IMR-90 (cell line): ENCODE measurements around the gene ATIC. TPM values are rescaled to one million over a fixed set of nuclear protein-coding genes. Genes with fewer than 3 reads are reported as not detected.

Source experiments
- ATAC-seq: fragments of 200-7000 bp; cut with Tn5 transposase; 2 replicates; pipeline ENCODE4 v1.9.1; 2020; ENCODE audit warnings: low read depth, mild to moderate bottlenecking, moderate library complexity
- BruUV-seq: library from RNA; stranded (reverse); fragments of 400-500 nt; replicated peaks from 2 replicates; lab custom pipeline; 2021; lab: Mats Ljungman, UMichigan
- CTCF ChIA-PET: fragments of 300-600 bp; formaldehyde crosslinking; extraction: SDS; loops from one replicate; lab custom pipeline; 2021; ENCODE audit warnings: antibody characterized with exemption; lab: Yijun Ruan, JAX
- POLR2A ChIA-PET: fragments of 300-600 bp; sonication (Branson Sonifier 250); formaldehyde crosslinking; loops from one replicate; lab custom pipeline; 2022; ENCODE audit warnings: antibody characterized with exemption; ENCODE audit not compliant: unreplicated experiment; lab: Charles Lee
- DNase-seq: peaks from one replicate; pipeline ENCODE4 v3.0.0; 2013
- H2AFZ ChIP-seq: replicated peaks from 2 replicates; pipeline ENCODE3; 2013; ENCODE audit warnings: low read length, mild to moderate bottlenecking; ENCODE audit not compliant: poor library complexity
- H2AK5ac ChIP-seq: 2 replicates; pipeline ENCODE4 v1.6.1; 2013; ENCODE audit warnings: low read depth, low read length, inconsistent platforms
- H2AK9ac ChIP-seq: replicated peaks from 2 replicates; pipeline ENCODE3; 2013; ENCODE audit warnings: mild to moderate bottlenecking, low read depth, low read length, moderate library complexity; ENCODE audit not compliant: poor library complexity
- H2BK120ac ChIP-seq: 2 replicates; pipeline ENCODE4 v1.6.1; 2013; ENCODE audit warnings: low read depth, low read length, inconsistent platforms
- H2BK15ac ChIP-seq: 3 replicates; pipeline ENCODE4 v1.6.1; 2013; ENCODE audit warnings: low read depth, low read length, inconsistent platforms
- H2BK20ac ChIP-seq: 2 replicates; pipeline ENCODE4 v1.6.1; 2013; ENCODE audit warnings: low read depth, mild to moderate bottlenecking, inconsistent platforms, low read length, moderate library complexity
- H2BK5ac ChIP-seq: 2 replicates; pipeline ENCODE4 v1.6.1; 2013; ENCODE audit warnings: mild to moderate bottlenecking, low read depth, low read length, inconsistent platforms; ENCODE audit not compliant: poor library complexity, severe bottlenecking
- H3K14ac ChIP-seq: replicated peaks from 2 replicates; pipeline ENCODE4 v1.6.1; 2013; ENCODE audit warnings: low read depth, low read length, inconsistent platforms
- H3K18ac ChIP-seq: 2 replicates; pipeline ENCODE4 v1.6.1; 2013; ENCODE audit warnings: low read depth, low read length, control low read depth
- H3K23ac ChIP-seq: 2 replicates; pipeline ENCODE4 v1.6.1; 2013; ENCODE audit warnings: low read depth, low read length, inconsistent platforms
- H3K27ac ChIP-seq: 2 replicates; pipeline ENCODE4 v1.5.1; 2013; ENCODE audit warnings: mild to moderate bottlenecking, control low read depth, low read length; ENCODE audit not compliant: insufficient read depth
- H3K27me3 ChIP-seq: 2 replicates; pipeline ENCODE4 v1.6.1; 2013; ENCODE audit warnings: low read length; ENCODE audit not compliant: control insufficient read depth, insufficient read depth
- H3K36me3 ChIP-seq: 2 replicates; pipeline ENCODE4 v1.6.1; 2013; ENCODE audit warnings: low read length, mixed read lengths; ENCODE audit not compliant: control insufficient read depth, insufficient read depth
- H3K4ac ChIP-seq: 2 replicates; pipeline ENCODE4 v1.6.1; 2013; ENCODE audit warnings: low read depth, low read length, inconsistent platforms
- H3K4me1 ChIP-seq: 2 replicates; pipeline ENCODE4 v1.6.1; 2013; ENCODE audit warnings: low read length, mixed read lengths; ENCODE audit not compliant: control insufficient read depth, insufficient read depth
- H3K4me2 ChIP-seq: 2 replicates; pipeline ENCODE4 v1.6.1; 2013; ENCODE audit warnings: low read depth, mild to moderate bottlenecking, control low read depth, low read length, moderate library complexity
- H3K4me3 ChIP-seq: 2 replicates; pipeline ENCODE4 v1.5.1; 2013; ENCODE audit warnings: low read depth, mild to moderate bottlenecking, control low read depth, low read length, moderate library complexity; ENCODE audit not compliant: insufficient read depth
- H3K56ac ChIP-seq: 2 replicates; pipeline ENCODE4 v1.6.1; 2013; ENCODE audit warnings: low read length, inconsistent platforms; ENCODE audit not compliant: insufficient read depth; ENCODE audit errors: extremely low read depth
- H3K79me1 ChIP-seq, 2 experiments: 2 replicates each; pipeline ENCODE4 v1.6.1; 2013; ENCODE audit warnings: low read length in 2 of 2, inconsistent platforms in 1 of 2, low read depth in 1 of 2
- H3K9ac ChIP-seq: 2 replicates; pipeline ENCODE4 v1.6.1; 2013; ENCODE audit warnings: low read depth, low read length, control low read depth
- H3K9me1 ChIP-seq: 2 replicates; pipeline ENCODE4 v1.6.1; 2013; ENCODE audit warnings: low read length, inconsistent platforms; ENCODE audit not compliant: insufficient read depth
- H3K9me3 ChIP-seq: 2 replicates; pipeline ENCODE4 v1.6.1; 2013; ENCODE audit warnings: low read length; ENCODE audit not compliant: control insufficient read depth, insufficient read depth
- H4K20me1 ChIP-seq: 2 replicates; pipeline ENCODE4 v1.6.1; 2013; ENCODE audit warnings: low read length, inconsistent platforms; ENCODE audit not compliant: insufficient read depth
- H4K5ac ChIP-seq: 2 replicates; pipeline ENCODE4 v1.6.1; 2013; ENCODE audit warnings: mild to moderate bottlenecking, low read depth, low read length, control low read depth
- H4K8ac ChIP-seq, 2 experiments: 2 replicates each; pipeline ENCODE4 v1.6.1; 2013; ENCODE audit warnings: low read depth in 2 of 2, low read length in 2 of 2, control low read depth in 1 of 2, inconsistent platforms in 1 of 2
- H4K91ac ChIP-seq: 2 replicates; pipeline ENCODE4 v1.6.1; 2013; ENCODE audit warnings: low read depth, low read length, inconsistent platforms; ENCODE audit not compliant: insufficient read depth
- BHLHE40 ChIP-seq: fragments of 150-350 bp; IDR thresholded peaks from 2 replicates; pipeline ENCODE4 v1.6.1; 2016; ENCODE audit warnings: mild to moderate bottlenecking, low read depth, low read length
- CHD1 ChIP-seq: IDR thresholded peaks from 2 replicates; pipeline ENCODE4 v1.6.1; 2012; ENCODE audit warnings: low read depth, low read length, improper control_type of control experiment
- RFX5 ChIP-seq: IDR thresholded peaks from 2 replicates; pipeline ENCODE4 v1.8.0; 2012; ENCODE audit warnings: low read depth, mild to moderate bottlenecking, low read length, moderate library complexity
- WGBS, 2 experiments: methylation state at CpG; one replicate each; pipeline versions ENCODE4 v1.1.5 to v1.1.7; 2013; ENCODE audit warnings: missing lambda C conversion rate in 2 of 2; ENCODE audit not compliant: insufficient read length in 1 of 2; ENCODE audit errors: extremely low coverage in 2 of 2; 5-methylcytosine and 5-hydroxymethylcytosine counted together
- dilution Hi-C: fragments of 300-500 bp; cut with HindIII; formaldehyde crosslinking; loops from one replicate; pipeline ENCODE4 v1.14.3; 2018; ENCODE audit warnings: low sequenced_read_pairs; ENCODE audit not compliant: unreplicated experiment
- in situ Hi-C: fragments of 300-500 bp; cut with MboI; formaldehyde crosslinking; loops from 3 replicates; pipeline ENCODE4 v1.14.3; 2019; ENCODE audit warnings: low sequenced_read_pairs, inconsistent platforms, mixed read lengths
- intact Hi-C: fragments of 100-400 bp; cut with micrococcal nuclease; formaldehyde crosslinking; loops from 2 replicates; pipeline ENCODE4 v1.10.0; 2022
- polyA plus RNA-seq, 3 experiments: library from polyadenylated mRNA; depleted of rRNA; stranded (reverse); fragments of >200 nt; gene quantifications; 2 replicates each; pipeline ENCODE4 v1.2.3, GENCODE V29; 2012; ENCODE audit warnings: low replicate concordance in 1 of 3
- total RNA-seq: library from RNA; depleted of rRNA; stranded (reverse); fragments of >200 nt; gene quantifications from 2 replicates; pipeline ENCODE4 v1.2.3, GENCODE V29; 2012

Gene ATIC
- total and polyA plus RNA-seq, 2 of the 4 experiments (the other 2 are of a cell fraction) = 30.5 to 101 TPM

DNA sequence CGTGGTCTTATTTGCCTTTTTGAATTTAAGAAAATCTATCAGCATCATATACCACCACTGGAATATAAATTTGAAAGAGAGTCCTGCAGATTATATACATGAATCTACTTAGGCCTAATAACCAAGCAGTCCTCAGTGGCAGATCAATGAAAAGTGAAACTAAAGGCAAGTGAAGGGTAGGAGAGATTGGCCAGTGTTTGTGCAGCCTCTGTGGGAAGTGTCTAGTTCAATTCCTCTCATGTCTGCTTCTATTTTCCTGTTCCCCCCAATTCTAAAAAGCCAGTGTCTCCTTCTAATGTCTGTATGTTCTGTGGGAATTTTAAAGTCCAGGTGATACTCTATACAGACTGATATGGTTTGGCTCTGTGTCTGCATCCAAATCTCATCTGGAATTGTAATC lies 62.1 kb downstream of the ATIC start:
- ChIA-PET CTCF (no interaction called here), POLR2A (no interaction called here)

More for the DNA sequence above, 62.1 kb downstream of the ATIC start:
- Histone ChIP-seq H3K9me1 (peaks cover 12% of the 10 kb centered on the region), H3K4ac (no peak overlapping the region), H3K18ac (no peak overlapping the region), H3K79me1 (peaks cover 25 to 39% of the 10 kb centered on the region in 2 experiments), H2AFZ (no peak overlapping the region), H3K23ac (peak overlapping the region; percentile 16; the same call in 1 of the 2 replicates), H3K27me3 (no peaks in the 10 kb centered on the region), H3K14ac (no peak overlapping the region), H2BK15ac (no peak overlapping the region), H2AK5ac (no peak overlapping the region), H2BK20ac (no peak overlapping the region), H4K5ac (no peak overlapping the region), H3K4me2 (no peak overlapping the region), H2BK120ac (no peak overlapping the region), H4K8ac (no peak overlapping the region), H3K4me3 (no peak overlapping the region), H3K56ac (no peak overlapping the region), H3K27ac (no peak overlapping the region), H2BK5ac (peak overlapping the region; percentile 24), H3K4me1 (peaks cover 7% of the 10 kb centered on the region), H2AK9ac (no peak overlapping the region), H3K9ac (no peak overlapping the region), H3K36me3 (peaks cover 78% of the 10 kb centered on the region), H3K9me3 (no peaks in the 10 kb centered on the region), H4K20me1 (peaks cover 33% of the 10 kb centered on the region), H4K91ac (no peak overlapping the region)
- TF ChIP-seq BHLHE40 = no peak
- no peak for TF ChIP-seq CHD1
- TF ChIP-seq RFX5 = no peak
- dilution Hi-C loops = no loop called here
- DNase-seq (no peak), ATAC-seq (no peak)
- no CpG with 5 or more reads among the region's 1 CpG for WGBS, 2 experiments
- no TSS peak for BruUV-seq
- in situ Hi-C loops = no loop called here
- intact Hi-C loops = no loop called here
